Fibroblast of mammary gland (primary cell): Measurements from ENCODE around the gene RAB24.

Experiments used
- DNase-seq: peaks from one replicate; pipeline ENCODE4 v3.0.0-alpha.2; 2010; ENCODE audit warnings: low read depth
- H3K4me3 ChIP-seq: 2 replicates; pipeline ENCODE4 v1.5.1; 2011; ENCODE audit warnings: low read depth, mild to moderate bottlenecking, low read length, moderate library complexity; ENCODE audit not compliant: control insufficient read depth
- TF ChIP-seq, protein P1 (sequence below): conservative IDR thresholded peaks from 2 replicates; pipeline ENCODE4 v1.5.1; 2011; ENCODE audit warnings: low read depth, low read length, inconsistent platforms; ENCODE audit not compliant: control insufficient read depth, insufficient read depth

The RAB24 gene

GRCh38 chr5:177270653-177271052 lies 32.9 kb downstream of the RAB24 start:
- DNase-seq = no peak
- no peak overlapping the region for H3K4me3 ChIP-seq
- TF ChIP-seq, protein P1, sequence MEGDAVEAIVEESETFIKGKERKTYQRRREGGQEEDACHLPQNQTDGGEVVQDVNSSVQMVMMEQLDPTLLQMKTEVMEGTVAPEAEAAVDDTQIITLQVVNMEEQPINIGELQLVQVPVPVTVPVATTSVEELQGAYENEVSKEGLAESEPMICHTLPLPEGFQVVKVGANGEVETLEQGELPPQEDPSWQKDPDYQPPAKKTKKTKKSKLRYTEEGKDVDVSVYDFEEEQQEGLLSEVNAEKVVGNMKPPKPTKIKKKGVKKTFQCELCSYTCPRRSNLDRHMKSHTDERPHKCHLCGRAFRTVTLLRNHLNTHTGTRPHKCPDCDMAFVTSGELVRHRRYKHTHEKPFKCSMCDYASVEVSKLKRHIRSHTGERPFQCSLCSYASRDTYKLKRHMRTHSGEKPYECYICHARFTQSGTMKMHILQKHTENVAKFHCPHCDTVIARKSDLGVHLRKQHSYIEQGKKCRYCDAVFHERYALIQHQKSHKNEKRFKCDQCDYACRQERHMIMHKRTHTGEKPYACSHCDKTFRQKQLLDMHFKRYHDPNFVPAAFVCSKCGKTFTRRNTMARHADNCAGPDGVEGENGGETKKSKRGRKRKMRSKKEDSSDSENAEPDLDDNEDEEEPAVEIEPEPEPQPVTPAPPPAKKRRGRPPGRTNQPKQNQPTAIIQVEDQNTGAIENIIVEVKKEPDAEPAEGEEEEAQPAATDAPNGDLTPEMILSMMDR = no peak

DNA sequence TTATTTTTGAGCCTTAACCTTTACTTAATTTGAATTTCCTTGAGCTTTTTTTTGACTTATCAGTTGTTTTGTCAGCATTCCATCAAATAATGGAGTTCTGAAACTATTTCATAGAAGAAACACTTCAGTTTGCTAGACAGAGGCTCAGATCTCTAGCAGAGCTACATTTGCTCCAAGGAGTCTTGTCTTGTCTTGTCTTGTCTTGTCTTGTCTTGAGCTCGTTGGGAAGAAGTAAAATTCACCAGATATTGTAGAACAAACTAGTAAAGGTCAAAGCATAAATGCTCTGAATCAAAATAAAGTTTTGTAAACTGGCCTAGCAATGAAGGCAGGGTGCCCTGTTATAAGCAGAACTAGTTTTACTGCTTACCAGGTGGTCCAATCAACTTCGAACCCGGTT lies 33.5 kb downstream of the RAB24 start:
- H3K4me3 ChIP-seq = no peak overlapping the region
- TF ChIP-seq, protein P1 = no peak
- no peak for DNase-seq

GRCh38 chr5:177269232-177269895 lies 34.2 kb downstream of the RAB24 start:
- DNase-seq = no peak
- H3K4me3 ChIP-seq = no peak overlapping the region
- TF ChIP-seq, protein P1 = no peak

- no peak for DNase-seq
- TF ChIP-seq, protein P1 = no peak
- no peak overlapping the region for H3K4me3 ChIP-seq
These were observed 38.1 kb downstream of the RAB24 start for GRCh38 chr5:177265395-177265794.

DNA sequence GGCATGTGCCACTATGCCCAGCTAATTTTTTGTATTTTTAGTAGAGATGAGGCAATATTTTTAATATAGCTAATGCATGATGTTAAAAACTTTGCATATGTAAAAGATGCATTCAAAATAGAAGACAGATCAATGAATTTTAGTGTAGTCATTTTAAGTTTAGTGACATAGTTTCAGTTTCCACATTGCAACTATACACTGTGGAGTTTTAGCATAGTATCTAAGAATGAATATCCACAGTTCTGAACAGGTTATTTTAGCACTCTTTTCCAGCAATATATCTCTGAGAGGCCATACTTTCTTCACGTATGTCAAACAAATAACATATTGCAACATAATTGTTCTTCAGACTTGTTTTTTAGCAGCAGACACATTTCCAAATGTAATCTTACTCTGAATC lies 39.3 kb downstream of the RAB24 start:
- no peak overlapping the region for H3K4me3 ChIP-seq
- TF ChIP-seq, protein P1 = no peak
- no peak for DNase-seq

DNA sequence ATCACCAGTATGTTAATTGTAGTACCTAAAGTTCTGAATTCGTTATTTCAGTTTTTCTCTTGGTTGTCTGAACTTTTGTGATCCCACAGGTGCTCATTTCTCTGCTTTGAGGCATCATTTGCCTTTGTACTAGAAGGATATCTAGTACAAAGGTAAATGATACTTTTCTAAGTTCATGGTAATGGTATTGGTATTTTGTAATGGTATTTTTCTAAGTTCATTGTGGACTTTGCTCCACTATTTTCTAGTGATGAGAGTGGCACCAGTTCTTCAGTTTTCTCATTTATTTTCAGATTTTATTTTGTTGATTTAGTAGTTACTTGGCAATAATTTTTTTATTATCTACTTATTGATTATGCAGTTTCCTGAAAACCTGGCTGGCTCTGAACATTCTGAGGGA lies 42.0 kb downstream of the RAB24 start:
- H3K4me3 ChIP-seq = no peak overlapping the region
- no peak for DNase-seq

More for the DNA sequence above, 42.0 kb downstream of the RAB24 start:
- TF ChIP-seq, protein P1 = no peak
